Gastroesophageal sphincter (tissue), 3 donors: ENCODE data around the gene ELP4.

ENCODE experiments used
- CTCF ChIP-seq, 4 experiments: fragments of 200-600 bp in 2 of 4; fragments of 450-650 bp in 2 of 4; sonication (generic) in 1 of 4; IDR thresholded peaks; one replicate each; pipeline ENCODE4 v1.5.1; 2017 to 2019; ENCODE audit warnings: antibody characterized with exemption in 4 of 4, mild to moderate bottlenecking in 2 of 4, moderate library complexity in 2 of 4
- EP300 ChIP-seq: sonication (generic); formaldehyde crosslinking; IDR thresholded peaks from one replicate; pipeline ENCODE4 v1.6.1; 2017; ENCODE audit warnings: antibody characterized with exemption, mild to moderate bottlenecking
- POLR2A ChIP-seq, 2 donors: fragments of 450-650 bp; IDR thresholded peaks; one replicate each; pipeline ENCODE4 v1.6.1; 2017; ENCODE audit warnings: antibody characterized with exemption in 2 of 2, mild to moderate bottlenecking in 2 of 2, moderate library complexity in 1 of 2
- POLR2AphosphoS5 ChIP-seq: sonication (generic); formaldehyde crosslinking; IDR thresholded peaks from one replicate; pipeline ENCODE4 v1.6.1; 2017; ENCODE audit warnings: antibody characterized with exemption

- TF ChIP-seq CTCF (IDR thresholded peaks at IDR 0.05), result no peak
- no peak for TF ChIP-seq POLR2AphosphoS5
- no peak for TF ChIP-seq EP300
- no peak for TF ChIP-seq POLR2A (IDR thresholded peaks at IDR 0.05)
These were observed 292.5 kb downstream of the ELP4 start for GRCh38 chr11:31802000-31802551.
